GM19351 (cell line): ENCODE results near the gene PTGS1.
"Not testable (repeated sequence)": the region's sequence is repeated elsewhere in the genome, so short reads cannot be mapped to it uniquely, and the experiment has no call there.

Experiments used
- ATAC-seq: cut with Tn5 transposase; IDR thresholded peaks from one replicate; pipeline ENCODE4 v1.9.1; 2021; ENCODE audit warnings: mild to moderate bottlenecking, moderate library complexity; ENCODE audit not compliant: unreplicated experiment

PTGS1 gene

GRCh38 chr9:122394265-122395125 lies 23.7 kb downstream of the PTGS1 start:
- no peak for ATAC-seq

GRCh38 chr9:122396614-122397148 lies 25.9 kb downstream of the PTGS1 start:
- ATAC-seq = no peak

GRCh38 chr9:122397749-122398148 lies 26.9 kb downstream of the PTGS1 start:
- no peak for ATAC-seq

GRCh38 chr9:122398371-122398924 lies 27.6 kb downstream of the PTGS1 start:
- no peak for ATAC-seq

- no peak for ATAC-seq
Measured at GRCh38 chr9:122401896-122402295, 31.1 kb downstream of the PTGS1 start.

GRCh38 chr9:122402403-122402871 lies 31.6 kb downstream of the PTGS1 start:
- ATAC-seq = no peak

GRCh38 chr9:122402874-122403273 lies 32.0 kb downstream of the PTGS1 start:
- no peak for ATAC-seq

GRCh38 chr9:122403381-122404000 lies 32.7 kb downstream of the PTGS1 start:
- ATAC-seq = no peak

GRCh38 chr9:122405304-122406069 lies 34.7 kb downstream of the PTGS1 start:
- ATAC-seq = not testable (repeated sequence)

- ATAC-seq = no peak
Measured at GRCh38 chr9:122406070-122406890, 35.5 kb downstream of the PTGS1 start.

GRCh38 chr9:122414108-122414507 lies 43.3 kb downstream of the PTGS1 start:
- ATAC-seq = not testable (repeated sequence)

- ATAC-seq = no peak
Measured at GRCh38 chr9:122418016-122418415, 47.2 kb downstream of the PTGS1 start.

GRCh38 chr9:122420315-122420714 lies 49.5 kb downstream of the PTGS1 start:
- no peak for ATAC-seq

- no peak for ATAC-seq
Measured at GRCh38 chr9:122425087-122425486, 54.3 kb downstream of the PTGS1 start.

- no peak for ATAC-seq
Measured at GRCh38 chr9:122426723-122427122, 55.9 kb downstream of the PTGS1 start.

GRCh38 chr9:122442568-122442967 lies 71.7 kb downstream of the PTGS1 start:
- ATAC-seq = no peak

GRCh38 chr9:122444041-122444733 lies 73.4 kb downstream of the PTGS1 start:
- ATAC-seq = no peak
